ENCODE data around the gene PTGS1.

DNA sequence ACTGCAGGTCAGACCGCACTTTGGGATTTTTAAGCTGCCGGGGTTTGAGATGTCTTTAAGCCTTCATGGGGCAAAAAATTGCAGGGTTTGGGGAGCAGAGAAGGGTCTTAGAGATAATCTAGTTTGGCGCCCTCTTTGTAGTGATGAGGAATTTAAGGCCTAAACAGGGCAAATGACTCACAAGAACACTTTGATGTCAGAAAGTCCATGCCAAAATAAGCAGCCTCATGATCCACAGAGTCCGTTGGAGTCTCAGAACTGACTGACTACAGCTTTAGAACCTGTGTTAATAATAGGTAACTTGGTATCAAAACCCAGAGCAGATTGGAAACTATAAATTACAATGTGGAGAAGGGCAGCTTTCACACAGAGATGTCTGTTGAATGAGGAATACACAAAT, 35.9 kb upstream of the PTGS1 start:
- TF ChIP-seq, protein P1, sequence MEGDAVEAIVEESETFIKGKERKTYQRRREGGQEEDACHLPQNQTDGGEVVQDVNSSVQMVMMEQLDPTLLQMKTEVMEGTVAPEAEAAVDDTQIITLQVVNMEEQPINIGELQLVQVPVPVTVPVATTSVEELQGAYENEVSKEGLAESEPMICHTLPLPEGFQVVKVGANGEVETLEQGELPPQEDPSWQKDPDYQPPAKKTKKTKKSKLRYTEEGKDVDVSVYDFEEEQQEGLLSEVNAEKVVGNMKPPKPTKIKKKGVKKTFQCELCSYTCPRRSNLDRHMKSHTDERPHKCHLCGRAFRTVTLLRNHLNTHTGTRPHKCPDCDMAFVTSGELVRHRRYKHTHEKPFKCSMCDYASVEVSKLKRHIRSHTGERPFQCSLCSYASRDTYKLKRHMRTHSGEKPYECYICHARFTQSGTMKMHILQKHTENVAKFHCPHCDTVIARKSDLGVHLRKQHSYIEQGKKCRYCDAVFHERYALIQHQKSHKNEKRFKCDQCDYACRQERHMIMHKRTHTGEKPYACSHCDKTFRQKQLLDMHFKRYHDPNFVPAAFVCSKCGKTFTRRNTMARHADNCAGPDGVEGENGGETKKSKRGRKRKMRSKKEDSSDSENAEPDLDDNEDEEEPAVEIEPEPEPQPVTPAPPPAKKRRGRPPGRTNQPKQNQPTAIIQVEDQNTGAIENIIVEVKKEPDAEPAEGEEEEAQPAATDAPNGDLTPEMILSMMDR (IDR thresholded peaks at IDR 0.05; ENCODE audit: insufficient read depth, low read length, poor library complexity, severe bottlenecking): no peak
- no peak for TF ChIP-seq EZH2phosphoT487 (conservative IDR thresholded peaks at IDR 0.05; ENCODE audit: low read length)

All from SU-DHL-6 (cell line).